Measurements from ENCODE around the gene PXYLP1. TPM values are rescaled to one million over a fixed set of nuclear protein-coding genes. Genes with fewer than 3 reads are reported as not detected.

Gene PXYLP1
- total RNA-seq, 1 donor from 2014 or later = 11.6 TPM

GRCh38 chr3:141243271-141243707 lies 11.7 kb downstream of the PXYLP1 start:
- peaks cover 22% of the 10 kb centered on the region for H3K36me3 Mint-ChIP-seq (ENCODE audit: low read depth)

DNA sequence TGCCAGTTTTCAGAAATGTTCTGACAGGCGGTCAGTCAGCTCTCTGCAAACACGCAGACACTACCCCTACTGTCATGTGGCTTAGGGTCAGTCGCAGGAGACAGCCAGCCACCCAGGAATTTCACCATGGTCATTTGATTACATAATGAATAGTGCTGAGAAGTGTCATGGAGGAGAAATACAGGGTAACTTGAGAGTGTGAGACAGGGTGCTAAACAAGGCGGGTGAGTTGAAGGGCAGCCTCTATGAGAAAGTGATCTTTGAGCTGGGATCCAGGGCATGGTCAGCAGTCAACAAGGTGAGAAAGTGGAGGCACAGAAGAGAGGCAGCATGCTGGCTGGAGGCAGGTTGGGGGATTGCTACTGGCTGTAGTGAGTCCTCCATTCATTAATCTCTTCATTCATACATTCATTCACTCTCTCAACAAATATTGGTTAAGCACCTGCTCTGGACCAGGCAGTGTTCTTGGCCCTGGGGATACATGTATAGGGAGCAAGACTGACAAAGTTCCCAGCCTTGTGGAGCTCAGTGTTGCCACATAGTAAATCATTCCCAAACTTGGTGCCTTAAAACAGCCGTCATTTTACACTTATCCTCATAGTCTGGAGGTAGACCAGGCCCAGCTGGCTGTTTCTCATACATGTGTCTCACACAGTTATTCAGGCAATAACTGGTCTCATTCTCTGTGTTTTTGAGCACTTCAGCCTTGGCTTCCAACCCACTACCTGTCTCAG lies 14.8 kb downstream of the PXYLP1 start:
- intact Hi-C loops (cut with micrococcal nuclease) = no loop called here
- peaks cover 7% of the 10 kb centered on the region for H3K36me3 Mint-ChIP-seq (ENCODE audit: low read depth)
- no peak for DNase-seq (ENCODE audit: low spot score)
- no peak overlapping the region for H3K27ac Mint-ChIP-seq
- H3K4me3 Mint-ChIP-seq = no peak overlapping the region
- H3K4me1 Mint-ChIP-seq (ENCODE audit: low read depth) = peaks cover 19% of the 10 kb centered on the region
- H3K9me3 Mint-ChIP-seq = no peaks in the 10 kb centered on the region
- H3K27me3 Mint-ChIP-seq (ENCODE audit: insufficient read depth) = no peaks in the 10 kb centered on the region

More at GRCh38 chr3:141243271-141243707, 11.7 kb downstream of the PXYLP1 start:
- H3K4me1 Mint-ChIP-seq (ENCODE audit: low read depth) = peaks cover 40% of the 10 kb centered on the region
- H3K4me3 Mint-ChIP-seq = peak overlapping the region; percentile 39
- no peaks in the 10 kb centered on the region for H3K9me3 Mint-ChIP-seq
- DNase-seq (ENCODE audit: low spot score) = peak; percentile 34
- intact Hi-C loops (cut with micrococcal nuclease) = loop anchor here (1.0 kb wide), 1 partner anchor 13 kb away; no protein-coding TSS in a partner anchor
- H3K27me3 Mint-ChIP-seq (ENCODE audit: insufficient read depth) = no peaks in the 10 kb centered on the region
- H3K27ac Mint-ChIP-seq = peak overlapping the region; percentile 5

- intact Hi-C loops (cut with micrococcal nuclease) = no loop called here
- no peak for DNase-seq (ENCODE audit: low spot score)
- H3K4me1 Mint-ChIP-seq (ENCODE audit: low read depth) = peaks cover 19% of the 10 kb centered on the region
These were observed 15.3 kb downstream of the PXYLP1 start for GRCh38 chr3:141246958-141247301.

GRCh38 chr3:141248064-141248463 lies 16.4 kb downstream of the PXYLP1 start:
- Mint-ChIP-seq H3K27ac (no peak overlapping the region), H3K4me1 (ENCODE audit: low read depth) (peaks cover 13% of the 10 kb centered on the region), H3K9me3 (no peaks in the 10 kb centered on the region), H3K36me3 (ENCODE audit: low read depth) (peaks cover under 1% of the 10 kb centered on the region), H3K27me3 (ENCODE audit: insufficient read depth) (no peaks in the 10 kb centered on the region), H3K4me3 (no peak overlapping the region)
- intact Hi-C loops (cut with micrococcal nuclease) = no loop called here
- DNase-seq (ENCODE audit: low spot score) = no peak

More at GRCh38 chr3:141246958-141247301, 15.3 kb downstream of the PXYLP1 start:
- H3K36me3 Mint-ChIP-seq (ENCODE audit: low read depth) = peaks cover 7% of the 10 kb centered on the region
- H3K27me3 Mint-ChIP-seq (ENCODE audit: insufficient read depth) = no peaks in the 10 kb centered on the region
- no peak overlapping the region for H3K27ac Mint-ChIP-seq
- no peaks in the 10 kb centered on the region for H3K9me3 Mint-ChIP-seq
- H3K4me3 Mint-ChIP-seq = no peak overlapping the region

- Mint-ChIP-seq H3K36me3 (ENCODE audit: low read depth) (no peaks in the 10 kb centered on the region), H3K4me1 (ENCODE audit: low read depth) (peaks cover 6% of the 10 kb centered on the region), H3K9me3 (no peaks in the 10 kb centered on the region), H3K4me3 (no peak overlapping the region), H3K27me3 (ENCODE audit: insufficient read depth) (no peaks in the 10 kb centered on the region), H3K27ac (no peak overlapping the region)
- intact Hi-C loops (cut with micrococcal nuclease) = no loop called here
- no peak for DNase-seq (ENCODE audit: low spot score)
These were observed 17.4 kb downstream of the PXYLP1 start for GRCh38 chr3:141249041-141249440.

GRCh38 chr3:141250342-141250741 lies 18.7 kb downstream of the PXYLP1 start:
- Mint-ChIP-seq H3K27ac (no peak overlapping the region), H3K9me3 (no peaks in the 10 kb centered on the region), H3K36me3 (ENCODE audit: low read depth) (no peaks in the 10 kb centered on the region), H3K4me3 (no peak overlapping the region), H3K4me1 (ENCODE audit: low read depth) (peaks cover 10% of the 10 kb centered on the region), H3K27me3 (ENCODE audit: insufficient read depth) (no peaks in the 10 kb centered on the region)
- intact Hi-C loops (cut with micrococcal nuclease) = no loop called here
- no peak for DNase-seq (ENCODE audit: low spot score)

DNA sequence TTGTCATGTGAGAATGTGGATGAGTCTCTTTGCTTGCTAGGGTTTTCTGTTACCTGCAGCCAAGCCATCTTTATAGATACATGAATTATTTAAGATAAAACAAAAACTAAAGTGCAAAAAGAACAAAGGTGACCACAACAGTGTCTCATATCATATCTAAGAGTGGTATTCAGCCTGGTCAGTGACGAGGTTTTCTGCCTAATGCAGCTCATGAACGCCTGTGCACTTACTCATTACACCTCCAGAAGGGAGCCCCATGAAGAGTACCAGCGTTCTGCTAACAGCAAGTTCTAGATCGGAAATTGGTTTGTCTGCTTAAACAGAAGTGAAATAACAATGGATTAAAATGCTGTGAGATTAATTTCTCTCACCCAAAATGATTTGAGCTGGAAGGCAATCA lies 19.2 kb downstream of the PXYLP1 start:
- Mint-ChIP-seq H3K9me3 (no peaks in the 10 kb centered on the region), H3K36me3 (ENCODE audit: low read depth) (no peaks in the 10 kb centered on the region), H3K4me1 (ENCODE audit: low read depth) (peaks cover 15% of the 10 kb centered on the region), H3K27me3 (ENCODE audit: insufficient read depth) (no peaks in the 10 kb centered on the region), H3K27ac (no peak overlapping the region), H3K4me3 (no peak overlapping the region)
- DNase-seq (ENCODE audit: low spot score) = no peak
- intact Hi-C loops (cut with micrococcal nuclease) = no loop called here

DNA sequence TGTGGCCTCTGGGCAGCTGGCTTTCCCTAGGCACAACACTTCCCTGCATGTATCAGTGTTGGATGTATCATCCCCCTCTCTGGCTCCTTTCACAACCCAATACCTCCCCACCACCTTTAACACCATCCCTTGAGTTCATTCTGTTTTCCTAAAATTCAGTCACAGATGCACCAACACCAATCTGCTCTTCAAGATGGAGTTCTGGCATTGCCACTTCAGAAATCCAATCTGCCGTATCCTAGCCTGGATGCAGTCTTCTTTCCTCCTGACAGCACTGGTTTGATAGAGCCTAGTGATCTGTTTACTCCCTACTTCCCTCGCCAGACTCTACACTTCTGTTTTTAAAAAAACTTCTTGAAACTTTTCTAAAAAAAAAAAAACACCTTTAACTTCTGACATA lies 21.7 kb downstream of the PXYLP1 start:
- Mint-ChIP-seq H3K27me3 (ENCODE audit: insufficient read depth) (no peaks in the 10 kb centered on the region), H3K4me3 (no peak overlapping the region), H3K36me3 (ENCODE audit: low read depth) (no peaks in the 10 kb centered on the region), H3K27ac (no peak overlapping the region), H3K4me1 (ENCODE audit: low read depth) (peaks cover 40% of the 10 kb centered on the region), H3K9me3 (no peaks in the 10 kb centered on the region)
- DNase-seq (ENCODE audit: low spot score) = no peak
- intact Hi-C loops (cut with micrococcal nuclease) = no loop called here

GRCh38 chr3:141253811-141254210 lies 22.2 kb downstream of the PXYLP1 start:
- DNase-seq (ENCODE audit: low spot score) = no peak
- intact Hi-C loops (cut with micrococcal nuclease) = no loop called here
- no peaks in the 10 kb centered on the region for H3K36me3 Mint-ChIP-seq (ENCODE audit: low read depth)
- no peak overlapping the region for H3K4me3 Mint-ChIP-seq
- H3K9me3 Mint-ChIP-seq = no peaks in the 10 kb centered on the region
- peaks cover 43% of the 10 kb centered on the region for H3K4me1 Mint-ChIP-seq (ENCODE audit: low read depth)
- H3K27me3 Mint-ChIP-seq (ENCODE audit: insufficient read depth) = no peaks in the 10 kb centered on the region
- no peak overlapping the region for H3K27ac Mint-ChIP-seq

GRCh38 chr3:141255137-141255845 lies 23.7 kb downstream of the PXYLP1 start:
- H3K9me3 Mint-ChIP-seq = no peaks in the 10 kb centered on the region
- no peaks in the 10 kb centered on the region for H3K36me3 Mint-ChIP-seq (ENCODE audit: low read depth)
- intact Hi-C loops (cut with micrococcal nuclease) = no loop called here
- H3K27ac Mint-ChIP-seq = no peak overlapping the region
- H3K4me1 Mint-ChIP-seq (ENCODE audit: low read depth) = peaks cover 57% of the 10 kb centered on the region
- H3K4me3 Mint-ChIP-seq = no peak overlapping the region
- H3K27me3 Mint-ChIP-seq (ENCODE audit: insufficient read depth) = no peaks in the 10 kb centered on the region
- no peak for DNase-seq (ENCODE audit: low spot score)

DNA sequence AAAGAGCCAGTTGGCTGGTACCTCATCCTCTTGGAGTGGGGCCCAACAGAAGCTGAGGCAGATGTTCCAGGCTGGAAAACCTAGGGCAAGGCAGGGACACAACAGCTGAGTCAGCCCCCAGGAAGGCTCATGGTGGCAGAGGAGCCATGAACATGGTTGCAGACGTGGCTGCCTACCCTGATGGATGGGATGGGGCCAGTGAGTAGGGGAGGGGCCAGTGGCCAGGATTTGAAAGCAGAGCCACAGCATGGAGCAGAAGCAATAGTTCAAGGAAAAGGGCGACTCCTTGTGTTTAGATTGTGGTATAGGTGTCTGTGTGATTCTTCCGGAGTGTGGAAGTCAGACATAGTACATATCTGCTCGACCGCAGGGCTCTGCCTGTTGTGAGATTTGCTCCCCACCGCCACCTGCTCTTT lies 24.2 kb downstream of the PXYLP1 start:
- H3K36me3 Mint-ChIP-seq (ENCODE audit: low read depth) = no peaks in the 10 kb centered on the region
- peak; percentile 31 for DNase-seq (ENCODE audit: low spot score)
- no peak overlapping the region for H3K4me3 Mint-ChIP-seq
- H3K27ac Mint-ChIP-seq = peak overlapping the region; percentile 59
- no peaks in the 10 kb centered on the region for H3K9me3 Mint-ChIP-seq
- H3K27me3 Mint-ChIP-seq (ENCODE audit: insufficient read depth) = no peaks in the 10 kb centered on the region
- intact Hi-C loops (cut with micrococcal nuclease) = loop anchor here (1.0 kb wide), 3 partner anchors 13 to 64 kb away; partner anchors contain the start of gene PXYLP1
- H3K4me1 Mint-ChIP-seq (ENCODE audit: low read depth) = peaks cover 56% of the 10 kb centered on the region

- no peak overlapping the region for H3K4me3 Mint-ChIP-seq
- peaks cover 66% of the 10 kb centered on the region for H3K4me1 Mint-ChIP-seq (ENCODE audit: low read depth)
- intact Hi-C loops (cut with micrococcal nuclease) = loop anchor here (1.0 kb wide), 3 partner anchors 14 to 65 kb away; partner anchors contain the start of gene PXYLP1
- peaks cover 6% of the 10 kb centered on the region for H3K36me3 Mint-ChIP-seq (ENCODE audit: low read depth)
- no peaks in the 10 kb centered on the region for H3K27me3 Mint-ChIP-seq (ENCODE audit: insufficient read depth)
- H3K9me3 Mint-ChIP-seq = no peaks in the 10 kb centered on the region
- DNase-seq (ENCODE audit: low spot score) = no peak
- H3K27ac Mint-ChIP-seq = no peak overlapping the region
These were observed 25.2 kb downstream of the PXYLP1 start for GRCh38 chr3:141256820-141257219.

DNA sequence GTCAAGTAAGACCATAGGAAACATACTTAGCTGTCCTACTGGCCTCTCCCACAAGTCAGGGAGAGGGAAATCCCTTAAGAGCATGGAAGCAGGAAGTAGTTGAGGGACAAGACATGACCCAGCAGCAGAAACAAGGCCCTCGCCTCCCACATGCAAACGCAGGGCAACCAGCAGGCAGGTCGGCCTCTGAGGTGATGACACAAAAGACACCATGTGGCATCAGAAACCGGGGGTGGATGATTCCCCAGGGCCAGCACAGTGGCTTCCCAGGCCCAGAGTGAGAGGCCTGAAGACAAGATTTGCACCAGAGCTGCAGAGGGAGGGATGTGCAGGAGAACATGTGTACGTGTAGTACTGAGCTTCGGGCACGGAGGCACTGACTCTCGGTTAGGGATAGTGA lies 26.3 kb downstream of the PXYLP1 start:
- Mint-ChIP-seq H3K27me3 (ENCODE audit: insufficient read depth) (no peaks in the 10 kb centered on the region), H3K36me3 (ENCODE audit: low read depth) (peaks cover 10% of the 10 kb centered on the region), H3K27ac (no peak overlapping the region), H3K9me3 (no peaks in the 10 kb centered on the region), H3K4me3 (no peak overlapping the region), H3K4me1 (ENCODE audit: low read depth) (peaks cover 75% of the 10 kb centered on the region)
- no peak for DNase-seq (ENCODE audit: low spot score)
- intact Hi-C loops (cut with micrococcal nuclease) = loop anchor here (1.0 kb wide), 1 partner anchor 21 kb away; no protein-coding TSS in a partner anchor
